Measurements from ENCODE around the gene PDLIM1.

The PDLIM1 gene

GRCh38 chr10:95300022-95300539 lies 9.3 kb upstream of the PDLIM1 start:
- no peak for DNase-seq (ENCODE audit: low read depth)
- no peak for TF ChIP-seq CTCF (IDR thresholded peaks at IDR 0.05; ENCODE audit: low read length, missing control alignments)
- no peak overlapping the region for H3K4me3 ChIP-seq (replicated peaks; ENCODE audit: low read depth, low read length)

- TF ChIP-seq CTCF (IDR thresholded peaks at IDR 0.05; ENCODE audit: low read length, missing control alignments) = no peak
- H3K4me3 ChIP-seq (replicated peaks; ENCODE audit: low read depth, low read length) = no peak overlapping the region
- no peak for DNase-seq (ENCODE audit: low read depth)
These were observed 6.6 kb upstream of the PDLIM1 start for GRCh38 chr10:95297402-95297801.

- DNase-seq (ENCODE audit: low read depth) = no peak
- H3K4me3 ChIP-seq (replicated peaks; ENCODE audit: low read depth, low read length) = no peak overlapping the region
- no peak for TF ChIP-seq CTCF (IDR thresholded peaks at IDR 0.05; ENCODE audit: low read length, missing control alignments)
These were observed 6.0 kb upstream of the PDLIM1 start for GRCh38 chr10:95296764-95297163.

- TF ChIP-seq CTCF (IDR thresholded peaks at IDR 0.05; ENCODE audit: low read length, missing control alignments) = no peak
- H3K4me3 ChIP-seq (replicated peaks; ENCODE audit: low read depth, low read length) = peak overlapping the region; percentile 34
- DNase-seq (ENCODE audit: low read depth) = peak; percentile 60
These were observed 4.4 kb upstream of the PDLIM1 start for GRCh38 chr10:95295031-95295755.

- TF ChIP-seq CTCF (IDR thresholded peaks at IDR 0.05; ENCODE audit: low read length, missing control alignments) = no peak
- no peak for DNase-seq (ENCODE audit: low read depth)
- H3K4me3 ChIP-seq (replicated peaks; ENCODE audit: low read depth, low read length) = no peak overlapping the region
These were observed 2.8 kb upstream of the PDLIM1 start for GRCh38 chr10:95293631-95294030.

- H3K4me3 ChIP-seq (replicated peaks; ENCODE audit: low read depth, low read length) = peak overlapping the region; percentile 93
- no peak for DNase-seq (ENCODE audit: low read depth)
- no peak for TF ChIP-seq CTCF (IDR thresholded peaks at IDR 0.05; ENCODE audit: low read length, missing control alignments)
These were observed 699 bp upstream of the PDLIM1 start for GRCh38 chr10:95291365-95292039.
